GM12873 (cell line): Measurements from ENCODE around the gene PRORP.

Experiments
- CTCF ChIP-seq: IDR thresholded peaks from 2 replicates; pipeline ENCODE4 v1.5.1; 2012; ENCODE audit warnings: low read depth, mild to moderate bottlenecking, moderate library complexity, low read length, control low read depth; ENCODE audit not compliant: insufficient read depth; ENCODE audit errors: missing control alignments

PRORP gene

GRCh38 chr14:35158491-35158890 lies 36.1 kb downstream of the PRORP start:
- TF ChIP-seq CTCF = no peak

- no peak for TF ChIP-seq CTCF
Measured at GRCh38 chr14:35158951-35159653, 36.8 kb downstream of the PRORP start.

- no peak for TF ChIP-seq CTCF
Measured at GRCh38 chr14:35159742-35160409, 37.5 kb downstream of the PRORP start.

GRCh38 chr14:35161231-35161630 lies 38.9 kb downstream of the PRORP start:
- no peak for TF ChIP-seq CTCF

- TF ChIP-seq CTCF = no peak
Measured at GRCh38 chr14:35163384-35163783, 41.0 kb downstream of the PRORP start.

GRCh38 chr14:35164849-35165248 lies 42.5 kb downstream of the PRORP start:
- TF ChIP-seq CTCF = no peak

- no peak for TF ChIP-seq CTCF
Measured at GRCh38 chr14:35167496-35167895, 45.1 kb downstream of the PRORP start.
